Glutamatergic neuron (in vitro differentiated cells): ENCODE measurements around the gene LIX1L. TPM values are rescaled to one million over a fixed set of nuclear protein-coding genes. Genes with fewer than 3 reads are reported as not detected.
"Not testable (repeated sequence)": the region's sequence is repeated elsewhere in the genome, so short reads cannot be mapped to it uniquely, and the experiment has no call there.

Experiments
- DNase-seq: peaks from one replicate; pipeline ENCODE4 v3.0.0; 2022
- H3K27ac Mint-ChIP-seq: one replicate; pipeline ENCODE4 v1.8.0; 2020; ENCODE audit warnings: mild to moderate bottlenecking, mixed read lengths, inconsistent platforms; ENCODE audit not compliant: unreplicated experiment
- H3K27me3 Mint-ChIP-seq: one replicate; pipeline ENCODE4 v1.8.0; 2020; ENCODE audit warnings: mild to moderate bottlenecking, moderate library complexity, mixed read lengths, inconsistent platforms; ENCODE audit not compliant: unreplicated experiment
- H3K36me3 Mint-ChIP-seq: one replicate; pipeline ENCODE4 v1.8.0; 2020; ENCODE audit warnings: mild to moderate bottlenecking, mixed read lengths, inconsistent platforms; ENCODE audit not compliant: unreplicated experiment
- H3K4me1 Mint-ChIP-seq: one replicate; pipeline ENCODE4 v1.8.0; 2020; ENCODE audit warnings: mild to moderate bottlenecking, low read depth, mixed read lengths, inconsistent platforms; ENCODE audit not compliant: unreplicated experiment
- H3K4me3 Mint-ChIP-seq: one replicate; pipeline ENCODE4 v1.8.0; 2020; ENCODE audit warnings: mild to moderate bottlenecking, mixed read lengths, inconsistent platforms; ENCODE audit not compliant: unreplicated experiment
- H3K9me3 Mint-ChIP-seq: one replicate; pipeline ENCODE4 v1.8.0; 2020; ENCODE audit warnings: mild to moderate bottlenecking, moderate library complexity, mixed read lengths, inconsistent platforms; ENCODE audit not compliant: unreplicated experiment
- total RNA-seq: library from RNA; stranded (reverse); fragmentation: NEBNext Ultra II Directional; extraction: Animal tissue kit (Norgen Biotek cat#: 25700); gene quantifications from one replicate; pipeline ENCODE4 v1.2.1, GENCODE V29; 2021; ENCODE audit not compliant: unreplicated experiment
- TF ChIP-seq, protein P1 (sequence below): fragments of 200-600 bp; sonication (generic); IDR thresholded peaks from one replicate; pipeline ENCODE4 v1.5.0; 2021; ENCODE audit not compliant: partially characterized antibody, unreplicated experiment

LIX1L gene
- total RNA-seq, 1 donor from 2014 or later, result 20.3 TPM

DNA sequence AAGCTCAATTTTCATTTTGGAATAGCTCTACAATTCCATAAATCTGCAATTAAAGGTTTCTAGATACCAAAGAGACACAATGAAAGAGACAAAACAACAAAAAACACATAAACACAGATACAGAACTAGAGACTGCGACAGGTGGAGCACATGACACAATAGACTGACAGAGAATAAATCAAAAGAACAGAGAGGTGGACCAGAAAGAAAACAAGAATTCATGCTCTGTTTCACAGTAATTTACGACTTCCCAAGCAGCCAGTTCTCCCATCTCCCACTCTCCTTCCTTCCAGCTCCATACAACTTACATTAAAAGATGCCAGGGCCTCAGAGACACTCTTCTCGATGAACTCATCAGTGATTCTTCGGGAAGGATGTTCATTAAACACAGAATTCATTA is 15.4 kb downstream of the LIX1L start:
- no peak for DNase-seq
- no peaks in the 10 kb centered on the region for H3K4me1 Mint-ChIP-seq
- no peaks in the 10 kb centered on the region for H3K9me3 Mint-ChIP-seq
- no peak overlapping the region for H3K27ac Mint-ChIP-seq
- TF ChIP-seq, protein P1, sequence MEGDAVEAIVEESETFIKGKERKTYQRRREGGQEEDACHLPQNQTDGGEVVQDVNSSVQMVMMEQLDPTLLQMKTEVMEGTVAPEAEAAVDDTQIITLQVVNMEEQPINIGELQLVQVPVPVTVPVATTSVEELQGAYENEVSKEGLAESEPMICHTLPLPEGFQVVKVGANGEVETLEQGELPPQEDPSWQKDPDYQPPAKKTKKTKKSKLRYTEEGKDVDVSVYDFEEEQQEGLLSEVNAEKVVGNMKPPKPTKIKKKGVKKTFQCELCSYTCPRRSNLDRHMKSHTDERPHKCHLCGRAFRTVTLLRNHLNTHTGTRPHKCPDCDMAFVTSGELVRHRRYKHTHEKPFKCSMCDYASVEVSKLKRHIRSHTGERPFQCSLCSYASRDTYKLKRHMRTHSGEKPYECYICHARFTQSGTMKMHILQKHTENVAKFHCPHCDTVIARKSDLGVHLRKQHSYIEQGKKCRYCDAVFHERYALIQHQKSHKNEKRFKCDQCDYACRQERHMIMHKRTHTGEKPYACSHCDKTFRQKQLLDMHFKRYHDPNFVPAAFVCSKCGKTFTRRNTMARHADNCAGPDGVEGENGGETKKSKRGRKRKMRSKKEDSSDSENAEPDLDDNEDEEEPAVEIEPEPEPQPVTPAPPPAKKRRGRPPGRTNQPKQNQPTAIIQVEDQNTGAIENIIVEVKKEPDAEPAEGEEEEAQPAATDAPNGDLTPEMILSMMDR, result no peak
- no peak overlapping the region for H3K4me3 Mint-ChIP-seq
- H3K27me3 Mint-ChIP-seq, result peaks cover 1% of the 10 kb centered on the region
- H3K36me3 Mint-ChIP-seq, result no peaks in the 10 kb centered on the region

DNA sequence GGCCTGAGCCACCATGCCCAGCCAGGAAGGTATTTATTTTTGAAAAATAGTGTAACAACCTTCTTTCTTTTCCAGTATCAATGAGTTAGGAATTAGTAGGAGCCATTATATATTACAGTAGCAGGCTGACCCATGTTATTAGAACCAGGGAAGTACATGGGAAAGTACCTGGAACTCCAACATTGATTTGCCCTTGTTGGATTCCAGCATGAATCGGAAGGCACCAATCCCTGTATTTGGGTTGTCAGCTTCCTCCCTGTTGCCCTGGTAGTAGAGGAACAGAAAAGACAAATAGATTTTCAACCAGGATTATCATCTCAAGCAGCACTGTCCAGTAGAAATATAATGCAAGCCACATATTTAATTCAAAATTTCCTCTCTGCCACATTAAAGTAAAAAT is 20.4 kb downstream of the LIX1L start:
- H3K9me3 Mint-ChIP-seq, result no peaks in the 10 kb centered on the region
- TF ChIP-seq, protein P1, result no peak
- H3K4me3 Mint-ChIP-seq, result no peak overlapping the region
- H3K36me3 Mint-ChIP-seq, result no peaks in the 10 kb centered on the region
- peaks cover 2% of the 10 kb centered on the region for H3K27me3 Mint-ChIP-seq
- DNase-seq, result no peak
- no peak overlapping the region for H3K27ac Mint-ChIP-seq
- no peaks in the 10 kb centered on the region for H3K4me1 Mint-ChIP-seq

DNA sequence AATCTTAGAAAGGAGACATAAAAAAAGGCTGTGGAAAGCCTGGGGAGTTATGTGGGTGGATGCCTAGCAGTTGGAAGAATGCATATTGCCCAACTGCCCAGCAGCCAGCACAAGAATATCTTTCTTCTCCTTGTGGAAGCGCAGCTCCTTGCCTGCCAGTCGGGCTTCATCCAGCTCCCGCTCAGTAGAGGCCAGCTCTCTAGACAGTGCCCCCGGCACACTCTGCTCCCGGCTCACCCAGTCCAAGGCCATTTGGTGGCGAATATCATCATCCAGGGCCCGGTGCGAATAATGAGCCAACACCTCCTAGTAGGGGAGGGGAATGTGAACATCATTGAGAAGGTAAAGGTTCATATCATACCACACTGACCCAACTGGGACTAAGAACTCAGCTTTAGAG is 21.6 kb downstream of the LIX1L start:
- Mint-ChIP-seq H3K36me3 (no peaks in the 10 kb centered on the region), H3K27me3 (peaks cover 2% of the 10 kb centered on the region), H3K9me3 (no peaks in the 10 kb centered on the region), H3K4me1 (no peaks in the 10 kb centered on the region), H3K27ac (no peak overlapping the region), H3K4me3 (no peak overlapping the region)
- TF ChIP-seq, protein P1, result no peak
- DNase-seq, result no peak

DNA sequence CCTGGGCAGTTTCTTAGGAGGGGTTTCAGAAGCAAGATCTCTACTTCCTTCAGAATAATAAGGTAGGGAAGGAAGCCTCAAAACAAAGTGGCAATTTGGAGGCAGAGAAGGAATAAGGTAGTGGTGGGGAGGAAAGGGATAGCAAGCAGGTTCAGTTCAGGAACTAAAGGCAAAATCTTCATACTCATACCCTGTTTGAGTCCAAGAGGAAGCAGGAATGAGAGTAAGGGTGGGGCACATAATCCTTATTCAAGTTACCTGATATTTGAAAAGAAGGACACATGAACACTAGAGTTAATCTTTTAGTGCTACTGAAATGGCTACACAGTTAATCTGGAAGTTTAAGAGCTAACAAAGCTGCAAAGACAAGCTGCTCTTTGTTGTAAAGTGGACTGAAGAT is 22.1 kb downstream of the LIX1L start:
- Mint-ChIP-seq H3K27ac (no peak overlapping the region), H3K4me1 (no peaks in the 10 kb centered on the region), H3K9me3 (no peaks in the 10 kb centered on the region), H3K27me3 (peaks cover 2% of the 10 kb centered on the region), H3K36me3 (no peaks in the 10 kb centered on the region), H3K4me3 (no peak overlapping the region)
- no peak for DNase-seq
- TF ChIP-seq, protein P1, result no peak

DNA sequence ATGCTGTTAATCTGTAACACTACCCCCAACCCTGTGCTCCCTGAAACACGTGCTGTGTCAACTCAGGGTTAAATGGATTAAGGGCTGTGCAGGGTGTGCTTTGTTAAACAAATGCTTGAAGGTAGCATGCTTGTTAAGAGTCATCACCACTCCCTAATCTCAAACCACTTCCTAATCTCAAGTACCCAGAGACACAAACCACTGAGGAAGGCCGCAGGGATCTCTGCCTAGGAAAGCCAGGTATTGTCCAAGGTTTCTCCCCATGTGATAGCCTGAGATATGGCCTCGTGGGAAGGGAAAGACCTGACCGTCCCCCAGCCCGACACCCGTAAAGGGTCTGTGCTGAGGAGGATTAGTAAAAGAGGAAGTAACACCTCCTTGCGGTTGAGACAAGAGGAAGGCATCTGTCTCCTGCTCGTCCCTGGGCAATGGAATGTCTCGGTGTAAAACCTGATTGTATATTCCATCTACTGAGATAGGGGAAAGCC is 25.3 kb downstream of the LIX1L start:
- DNase-seq, result not testable (repeated sequence)

More for the DNA sequence above, 25.3 kb downstream of the LIX1L start:
- H3K36me3 Mint-ChIP-seq, H3K4me3 Mint-ChIP-seq, H3K27ac Mint-ChIP-seq, H3K9me3 Mint-ChIP-seq, H3K27me3 Mint-ChIP-seq, H3K4me1 Mint-ChIP-seq: not testable (repeated sequence)
